UCSD-AML1 (cell line): ENCODE data around the gene H6PD.
A peak's percentile ranks its signal among the peaks of the same experiment; 100 is the strongest.

Source experiments
- DNase-seq: peaks from one replicate; lab custom pipeline; 2025; ENCODE audit not compliant: unreplicated experiment; lab: John Stamatoyannopoulos, UW

H6PD gene

DNA sequence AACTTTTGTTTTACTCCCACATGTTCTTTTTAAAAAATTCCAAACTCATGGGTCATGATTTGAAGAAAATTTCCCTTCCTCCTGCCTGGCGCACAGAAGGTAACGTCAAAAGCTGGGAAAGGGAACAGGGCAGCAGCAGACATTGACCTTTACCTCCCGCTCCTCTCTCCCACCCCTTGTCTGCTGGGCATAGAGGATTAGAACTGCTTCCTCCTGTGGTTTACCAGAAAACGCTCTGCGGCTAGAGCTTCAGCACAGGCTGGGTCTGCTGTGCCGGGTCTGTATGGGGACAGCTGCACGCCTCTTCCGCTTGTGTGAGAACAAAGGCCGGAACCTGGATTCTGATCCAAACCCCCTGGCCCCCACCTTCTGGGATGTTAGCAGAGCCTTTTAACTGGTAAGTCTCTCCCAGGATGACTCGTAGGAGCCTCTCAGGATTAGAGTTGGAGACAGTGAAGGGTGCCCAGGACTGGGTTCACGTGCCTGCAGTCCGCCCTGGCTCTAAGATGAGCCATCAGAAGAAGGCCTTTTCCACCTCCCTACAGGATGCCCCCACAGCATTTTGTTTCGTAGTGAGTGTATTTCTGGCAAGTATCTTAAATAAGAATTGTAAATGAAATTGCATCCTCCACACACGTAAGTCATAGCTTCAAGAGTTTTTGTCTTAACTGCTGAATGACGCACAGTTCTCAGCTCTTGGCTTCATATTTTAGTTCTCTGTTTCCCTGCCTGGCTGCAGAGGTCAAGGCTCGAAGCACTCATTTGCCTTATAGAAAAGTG lies 5.2 kb downstream of the H6PD start:
- DNase-seq = peak; percentile 77

DNA sequence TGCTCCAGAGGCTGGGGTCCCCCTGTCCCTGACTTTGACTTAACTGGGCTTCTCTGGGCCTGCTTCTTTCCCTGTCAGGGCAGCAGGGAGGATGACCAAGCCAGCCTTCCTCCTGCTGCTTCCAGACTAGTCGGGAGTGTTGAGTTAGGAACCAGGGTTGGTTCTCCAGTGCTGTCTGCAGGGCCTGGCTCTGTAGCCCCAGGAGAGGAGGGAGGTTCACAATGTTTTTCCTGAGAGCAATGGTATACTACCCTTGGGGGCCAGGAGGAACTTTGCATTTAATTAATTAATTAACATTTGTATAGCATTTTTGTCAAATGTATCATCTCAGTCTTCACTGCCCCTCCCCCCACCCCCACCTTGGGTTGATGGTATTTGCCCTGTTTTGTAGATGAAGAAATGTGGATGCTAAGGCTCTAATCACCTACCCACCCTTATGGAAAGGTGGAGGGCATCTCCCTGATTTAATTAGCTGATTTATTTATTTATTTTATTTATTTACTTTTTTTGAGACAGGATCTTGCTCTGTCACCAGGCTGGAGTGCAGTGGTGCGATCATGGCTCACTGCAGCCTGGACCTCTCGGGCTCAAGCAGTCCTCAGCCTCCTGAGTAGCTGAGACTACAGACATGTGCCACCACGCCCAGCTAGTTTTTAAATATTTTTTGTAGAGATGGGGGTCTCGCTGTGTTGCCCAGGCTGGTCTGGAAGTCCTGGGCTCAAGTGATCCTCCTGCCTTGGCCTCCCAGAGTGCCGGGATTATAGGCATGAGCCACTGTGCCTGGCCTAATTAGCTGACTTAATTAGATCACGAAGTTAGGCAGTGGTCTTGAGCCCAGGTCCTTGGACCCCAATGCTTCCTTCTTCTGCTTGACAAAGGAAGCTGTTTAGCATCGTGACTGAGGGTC lies 6.6 kb downstream of the H6PD start:
- no peak for DNase-seq

DNA sequence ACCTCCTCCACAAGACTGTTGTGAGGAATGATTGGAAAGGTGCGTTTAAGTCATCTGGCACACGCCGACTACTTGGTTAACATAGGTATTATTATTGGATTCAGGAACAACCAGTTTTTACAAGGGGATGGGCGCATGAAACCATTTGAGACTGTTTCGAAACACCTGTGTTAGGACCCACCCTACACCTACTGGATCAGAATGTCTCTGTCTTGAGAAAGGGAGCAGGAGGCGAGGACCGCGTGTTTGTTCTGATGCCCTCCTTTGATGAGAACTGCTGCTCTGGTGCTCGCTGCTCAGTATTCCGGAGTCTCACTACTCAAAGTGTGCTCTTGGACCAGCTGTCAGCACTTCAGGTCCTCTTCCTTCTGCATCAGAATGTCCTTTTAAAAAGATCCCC lies 7.3 kb downstream of the H6PD start:
- DNase-seq = no peak

- DNase-seq = no peak
These were observed 7.9 kb downstream of the H6PD start for GRCh38 chr1:9242338-9242969.

- DNase-seq = no peak
These were observed 8.6 kb downstream of the H6PD start for GRCh38 chr1:9243066-9243739.

DNA sequence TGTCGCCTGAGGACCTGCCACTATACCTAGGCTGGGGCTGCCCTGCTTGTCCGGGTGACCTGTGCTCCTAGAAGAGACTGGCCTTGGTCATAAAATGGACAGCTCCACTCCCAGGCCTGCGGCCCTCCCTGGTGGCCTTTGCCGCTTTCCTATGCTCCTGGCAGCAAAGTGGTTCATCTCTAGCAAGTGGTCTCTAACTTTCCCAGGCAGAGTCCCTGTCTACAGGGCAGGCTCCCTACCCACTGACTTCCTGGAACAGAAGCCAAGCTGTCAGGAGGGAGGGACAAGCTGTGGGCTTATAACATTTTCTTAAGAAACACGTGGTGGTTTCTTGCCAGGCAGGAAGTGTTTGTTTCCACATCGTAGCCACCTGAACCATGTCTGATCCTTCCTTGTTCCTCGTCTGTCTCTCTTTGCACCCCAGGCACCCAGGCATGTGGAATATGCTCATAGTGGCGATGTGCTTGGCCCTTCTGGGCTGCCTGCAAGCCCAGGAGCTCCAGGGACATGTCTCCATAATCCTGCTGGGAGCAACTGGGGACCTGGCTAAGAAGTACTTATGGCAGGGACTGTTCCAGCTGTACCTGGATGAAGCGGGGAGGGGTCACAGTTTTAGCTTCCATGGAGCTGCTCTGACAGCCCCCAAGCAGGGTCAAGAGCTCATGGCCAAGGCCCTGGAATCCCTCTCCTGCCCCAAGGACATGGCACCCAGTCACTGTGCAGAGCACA lies 10.1 kb downstream of the H6PD start:
- DNase-seq = peak; percentile 40

DNA sequence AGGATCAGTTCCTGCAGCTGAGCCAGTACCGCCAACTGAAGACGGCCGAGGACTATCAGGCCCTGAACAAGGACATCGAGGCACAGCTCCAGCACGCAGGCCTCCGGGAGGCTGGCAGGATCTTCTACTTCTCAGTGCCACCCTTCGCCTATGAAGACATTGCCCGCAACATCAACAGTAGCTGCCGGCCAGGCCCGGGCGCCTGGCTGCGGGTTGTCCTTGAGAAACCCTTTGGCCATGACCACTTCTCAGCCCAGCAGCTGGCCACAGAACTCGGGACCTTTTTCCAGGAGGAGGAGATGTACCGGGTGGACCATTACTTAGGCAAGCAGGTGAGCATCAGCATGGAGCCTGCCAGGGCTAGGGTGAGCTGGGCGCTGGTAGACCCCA lies 10.7 kb downstream of the H6PD start:
- DNase-seq = no peak

GRCh38 chr1:9245661-9246060 lies 11.1 kb downstream of the H6PD start:
- DNase-seq = no peak

- DNase-seq = no peak
These were observed 11.6 kb downstream of the H6PD start for GRCh38 chr1:9246215-9246614.

- DNase-seq = no peak
These were observed 12.5 kb downstream of the H6PD start for GRCh38 chr1:9246841-9247785.

DNA sequence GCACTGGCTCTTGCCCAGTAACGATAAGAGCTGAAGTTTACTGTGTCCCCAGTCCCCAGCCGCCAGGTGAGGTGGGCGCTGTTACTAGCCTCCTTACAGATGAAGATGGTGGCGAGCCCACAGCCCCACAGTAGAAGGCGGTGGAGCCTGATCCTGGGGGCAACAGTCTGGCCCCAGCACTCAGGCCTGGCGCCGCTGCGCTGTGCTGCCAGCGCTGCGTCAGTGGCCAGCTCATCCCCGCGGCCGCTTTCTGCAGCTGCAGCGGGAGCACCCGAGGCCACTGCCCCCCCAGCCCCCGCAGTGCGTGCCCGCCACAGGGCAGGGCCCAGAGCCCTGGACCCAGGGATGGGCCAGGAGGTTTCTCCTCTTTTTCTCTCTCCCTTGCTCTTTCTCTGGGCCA lies 13.3 kb downstream of the H6PD start:
- no peak for DNase-seq

GRCh38 chr1:9248341-9249262 lies 14.0 kb downstream of the H6PD start:
- DNase-seq = no peak

- DNase-seq = no peak
These were observed 14.6 kb downstream of the H6PD start for GRCh38 chr1:9249263-9249533.

DNA sequence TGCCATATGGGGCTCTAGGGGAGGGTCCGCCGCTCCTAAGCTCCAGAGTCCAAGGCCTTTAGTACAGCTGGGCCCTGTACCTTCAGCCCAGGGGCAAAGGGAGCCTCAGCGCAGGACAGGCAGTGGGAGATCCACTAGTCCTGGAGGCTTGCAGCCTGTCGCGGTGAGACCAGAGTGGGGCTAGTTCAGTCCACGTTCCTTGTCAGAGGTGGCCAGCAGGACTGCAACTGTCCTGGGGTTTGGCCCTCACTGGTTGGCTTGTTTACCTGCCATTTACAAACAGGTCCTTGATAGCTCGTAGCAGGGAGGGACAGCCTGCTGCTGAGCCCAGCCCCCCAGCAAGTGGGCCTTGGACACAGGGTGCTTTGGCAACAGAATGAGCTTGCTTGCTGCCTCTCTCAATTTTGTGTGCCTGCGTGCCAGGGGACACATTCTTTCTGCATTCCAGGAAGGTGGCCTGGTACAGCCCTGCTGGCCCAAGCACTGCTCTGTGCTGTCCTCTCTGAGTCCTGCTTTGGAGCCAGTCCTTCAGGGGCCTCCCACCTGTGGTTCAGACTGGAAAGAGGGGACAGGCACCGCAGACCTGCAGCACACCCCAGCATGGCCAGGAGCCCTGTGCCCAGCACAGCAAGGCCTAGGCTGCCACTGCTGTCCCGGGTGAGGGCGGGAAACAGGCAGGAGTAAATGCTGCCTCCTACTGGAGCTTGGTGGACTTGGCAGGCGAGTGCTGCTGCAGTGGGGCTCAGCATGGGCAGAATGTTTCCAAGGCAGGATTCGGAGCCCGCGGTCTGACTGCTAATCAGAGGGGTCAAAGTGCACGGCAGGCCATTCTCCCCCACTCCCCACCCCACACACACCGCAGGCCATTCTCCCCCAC lies 15.2 kb downstream of the H6PD start:
- peak; percentile 62 for DNase-seq

DNA sequence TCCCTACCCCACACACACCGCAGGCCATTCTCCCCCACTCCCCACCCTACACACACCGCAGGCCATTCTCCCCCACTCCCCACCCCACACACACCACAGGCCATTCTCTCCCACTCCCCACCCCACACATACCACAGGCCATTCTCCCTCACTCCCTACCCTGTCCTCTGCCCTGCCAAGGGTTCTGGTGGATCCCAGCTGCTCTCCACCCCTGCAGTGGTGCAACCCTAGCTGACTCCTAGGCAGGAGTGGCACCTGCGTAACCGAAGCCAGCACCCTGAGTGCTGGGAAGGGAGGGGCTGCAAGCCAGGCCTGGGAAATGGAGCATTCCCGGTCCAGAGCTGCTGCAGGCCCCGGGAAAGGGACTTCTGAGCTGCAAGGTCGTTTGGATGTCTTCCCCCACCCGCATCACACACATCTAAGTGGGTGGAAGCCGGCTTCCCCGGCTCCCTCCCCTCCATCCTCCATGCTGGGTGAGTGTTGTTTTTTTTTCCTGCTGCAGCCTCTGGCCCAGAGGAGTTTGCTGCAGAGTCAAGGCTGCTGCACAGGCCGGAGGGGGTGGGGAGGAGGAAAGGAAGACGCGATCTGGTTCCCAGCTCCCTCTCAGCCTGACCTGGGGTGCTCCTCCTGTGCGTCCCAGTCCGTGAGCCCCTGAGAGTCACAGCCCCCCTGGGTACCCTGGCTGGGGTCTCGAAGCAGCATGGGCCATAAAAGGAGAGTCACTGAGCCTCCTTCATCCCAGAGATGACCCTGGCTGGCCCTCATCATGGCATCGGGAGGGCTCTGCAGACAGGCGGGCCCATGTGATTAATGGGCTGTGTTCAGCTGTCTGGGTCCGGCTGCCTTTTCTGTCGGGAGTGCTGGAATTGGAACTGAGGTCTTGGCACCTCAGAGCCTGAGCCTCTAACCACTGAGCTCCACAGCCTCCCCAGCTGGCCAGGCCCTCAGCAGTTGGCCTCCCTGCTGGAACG lies 16.1 kb downstream of the H6PD start:
- DNase-seq = no peak

DNA sequence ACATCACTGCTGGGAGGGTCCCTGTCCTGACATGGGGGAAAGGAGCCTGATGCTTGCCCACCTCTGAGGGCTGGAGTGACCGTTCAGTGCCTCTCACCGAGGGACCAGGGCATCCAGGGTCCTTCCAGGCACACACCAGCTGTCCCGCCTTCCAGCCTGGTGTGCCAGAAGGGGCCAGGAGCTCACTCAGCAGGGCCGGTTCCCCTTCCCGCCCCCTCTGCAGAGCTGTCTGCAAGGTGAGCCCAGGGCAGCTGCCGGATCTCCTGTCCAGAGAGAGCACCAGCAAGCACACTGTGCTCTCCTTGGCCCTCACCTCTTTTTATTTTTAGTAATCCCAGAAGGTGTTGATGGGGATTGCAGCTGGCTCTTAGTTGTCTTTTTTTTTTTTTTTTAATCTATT lies 16.9 kb downstream of the H6PD start:
- DNase-seq = no peak

- no peak for DNase-seq
These were observed 18.4 kb downstream of the H6PD start for GRCh38 chr1:9253004-9253403.
